GM12891 (cell line): ENCODE results near the gene ARFIP1.

Experiments
- DNase-seq: peaks from one replicate; pipeline ENCODE4 v3.0.0; 2011; ENCODE audit warnings: low spot score; ENCODE audit not compliant: insufficient read length
- FAIRE-seq: peaks from 2 replicates; lab custom pipeline; 2011; peaks lifted over from hg19 to GRCh38; lab: Jason Lieb, UNC
- PAX5 ChIP-seq: IDR thresholded peaks from 2 replicates; pipeline ENCODE4 v1.6.1; 2011; ENCODE audit warnings: low read length, moderate library complexity, mild to moderate bottlenecking; ENCODE audit not compliant: insufficient read depth, severe bottlenecking
- POLR2A ChIP-seq: IDR thresholded peaks from 2 replicates; pipeline ENCODE4 v1.6.1; 2011; ENCODE audit warnings: low read depth, low read length, control low read depth
- POLR2AphosphoS5 ChIP-seq: IDR thresholded peaks from 2 replicates; pipeline ENCODE4 v1.6.1; 2011; ENCODE audit warnings: low read depth, low read length, control low read depth
- POU2F2 ChIP-seq: IDR thresholded peaks from 2 replicates; pipeline ENCODE4 v1.6.1; 2011; ENCODE audit warnings: low read depth, mild to moderate bottlenecking, control low read depth, low read length, moderate library complexity
- SPI1 ChIP-seq: IDR thresholded peaks from 2 replicates; pipeline ENCODE4 v1.6.1; 2011; ENCODE audit warnings: low read depth, low read length, control low read depth
- TAF1 ChIP-seq: IDR thresholded peaks from 2 replicates; pipeline ENCODE4 v1.6.1; 2011; ENCODE audit warnings: low read depth, low read length, control low read depth

The ARFIP1 gene

DNA sequence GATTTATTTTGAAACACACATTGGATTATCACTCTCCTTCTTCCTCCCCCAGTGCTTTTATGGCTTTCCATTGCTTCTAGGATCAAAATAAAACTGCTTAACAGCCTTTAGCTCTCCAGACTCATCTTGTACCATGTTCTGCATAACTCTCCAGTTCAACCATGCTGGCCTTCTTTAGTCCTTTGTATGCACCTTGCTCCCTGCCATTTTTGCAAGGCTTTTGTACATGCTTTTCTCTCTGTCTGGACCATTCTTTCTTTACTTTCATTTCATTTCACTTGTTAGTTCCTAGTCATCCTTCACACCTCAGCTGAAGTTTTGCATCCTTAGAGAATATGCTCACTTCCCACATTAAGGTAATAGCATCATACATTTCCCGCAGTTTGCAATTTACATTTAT lies 6.9 kb downstream of the ARFIP1 start:
- FAIRE-seq (peak; percentile 85), DNase-seq (no peak)
- TF ChIP-seq POU2F2: no peak
- TF ChIP-seq PAX5: no peak

DNA sequence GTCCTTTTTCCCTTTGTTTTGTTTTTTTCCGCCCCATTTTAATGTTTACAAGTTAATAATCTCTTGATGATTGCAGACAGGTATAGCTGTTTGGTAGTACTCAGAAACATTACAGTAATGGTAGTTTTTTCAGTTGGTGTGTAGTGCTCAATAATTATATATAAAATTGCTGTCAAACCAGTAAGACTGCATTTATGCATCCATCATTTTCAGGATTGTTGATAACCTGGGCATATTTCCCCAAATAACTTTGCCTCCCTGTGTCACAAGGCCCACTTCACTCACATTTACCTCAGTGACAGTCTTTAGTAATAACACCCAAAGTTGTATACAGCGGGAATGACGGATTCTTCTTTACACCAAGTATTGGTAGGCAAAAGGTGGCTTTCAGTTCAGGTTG lies 16.1 kb downstream of the ARFIP1 start:
- TF ChIP-seq SPI1: no peak
- TF ChIP-seq TAF1: no peak
- no peak for TF ChIP-seq PAX5
- TF ChIP-seq POLR2A: no peak
- TF ChIP-seq POU2F2: no peak
- no peak for TF ChIP-seq POLR2AphosphoS5
- FAIRE-seq: peak; percentile 40
- DNase-seq: no peak

DNA sequence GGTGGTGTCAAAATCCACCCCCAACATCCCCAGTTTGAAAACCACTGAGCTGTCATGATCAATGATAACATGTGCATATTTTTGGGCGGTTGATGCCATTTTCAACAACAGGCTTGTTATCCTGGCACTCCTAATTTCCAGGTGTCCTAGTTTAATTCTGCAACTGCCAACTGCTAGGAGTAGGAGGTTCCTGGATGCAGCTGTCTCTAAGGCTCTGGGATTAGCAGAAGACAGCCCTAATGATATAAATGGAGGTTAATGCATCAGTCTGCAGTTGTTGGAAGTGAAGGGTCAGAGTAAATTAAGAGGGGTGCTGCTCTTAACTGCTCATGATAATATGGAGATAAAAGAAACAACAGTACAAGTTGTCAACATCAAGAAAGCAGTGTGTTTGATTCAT lies 23.8 kb downstream of the ARFIP1 start:
- TF ChIP-seq TAF1: no peak
- TF ChIP-seq SPI1: no peak
- TF ChIP-seq POU2F2: no peak
- no peak for TF ChIP-seq PAX5
- FAIRE-seq (no peak), DNase-seq (no peak)

DNA sequence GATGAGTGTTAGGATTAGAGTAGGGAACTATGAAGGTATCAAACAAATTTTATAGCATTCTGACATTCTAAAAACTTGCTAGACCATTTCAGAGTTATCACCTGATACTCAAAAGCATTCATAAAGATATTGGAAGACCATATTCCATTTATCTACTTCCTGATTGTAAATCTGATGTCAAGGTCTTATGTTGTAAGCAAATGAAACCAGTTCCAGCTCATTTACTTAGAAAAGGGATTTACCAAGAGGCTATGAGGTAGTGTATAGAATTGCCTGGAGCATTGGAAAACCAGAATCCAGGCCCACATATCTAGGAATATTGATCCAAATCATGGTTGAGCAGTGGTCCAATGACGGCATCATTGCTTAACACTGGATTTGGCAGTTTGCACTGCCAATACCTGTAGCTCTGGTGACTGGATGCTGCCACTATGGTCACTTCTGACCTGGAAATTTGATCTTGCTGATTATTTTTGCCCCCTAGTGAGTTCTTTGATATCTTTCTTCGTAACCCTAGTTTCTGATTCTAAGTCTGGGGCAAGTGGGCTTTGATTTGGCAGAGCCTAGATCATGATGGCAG lies 25.4 kb downstream of the ARFIP1 start:
- no peak for FAIRE-seq
- no peak for DNase-seq
- TF ChIP-seq POLR2AphosphoS5 (no peak), POLR2A (no peak), PAX5 (no peak), SPI1 (no peak), TAF1 (no peak), POU2F2 (no peak)

DNA sequence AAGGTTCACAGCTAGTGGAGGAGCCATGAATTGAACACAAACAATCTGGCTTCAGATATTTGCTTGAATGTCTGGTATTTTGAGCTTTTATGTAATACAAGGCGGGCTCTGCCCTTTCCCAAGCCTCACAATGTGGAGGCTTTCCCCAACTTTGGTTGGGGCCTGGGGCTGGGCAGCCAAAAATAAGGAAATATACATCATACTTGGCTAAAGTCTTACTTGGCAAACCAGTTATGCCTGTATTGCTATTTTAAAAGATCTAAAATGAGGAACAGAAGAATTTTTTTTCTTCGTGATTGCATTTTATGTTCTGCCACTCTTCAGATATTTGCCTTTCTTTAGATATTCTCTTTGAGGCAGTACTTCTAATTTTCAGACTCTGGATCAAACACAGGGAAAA lies 26.1 kb downstream of the ARFIP1 start:
- TF ChIP-seq PAX5: no peak
- TF ChIP-seq SPI1: no peak
- TF ChIP-seq POLR2AphosphoS5: no peak
- TF ChIP-seq POU2F2: no peak
- no peak for TF ChIP-seq TAF1
- no peak for TF ChIP-seq POLR2A
- DNase-seq (no peak), FAIRE-seq (peak; percentile 56)

DNA sequence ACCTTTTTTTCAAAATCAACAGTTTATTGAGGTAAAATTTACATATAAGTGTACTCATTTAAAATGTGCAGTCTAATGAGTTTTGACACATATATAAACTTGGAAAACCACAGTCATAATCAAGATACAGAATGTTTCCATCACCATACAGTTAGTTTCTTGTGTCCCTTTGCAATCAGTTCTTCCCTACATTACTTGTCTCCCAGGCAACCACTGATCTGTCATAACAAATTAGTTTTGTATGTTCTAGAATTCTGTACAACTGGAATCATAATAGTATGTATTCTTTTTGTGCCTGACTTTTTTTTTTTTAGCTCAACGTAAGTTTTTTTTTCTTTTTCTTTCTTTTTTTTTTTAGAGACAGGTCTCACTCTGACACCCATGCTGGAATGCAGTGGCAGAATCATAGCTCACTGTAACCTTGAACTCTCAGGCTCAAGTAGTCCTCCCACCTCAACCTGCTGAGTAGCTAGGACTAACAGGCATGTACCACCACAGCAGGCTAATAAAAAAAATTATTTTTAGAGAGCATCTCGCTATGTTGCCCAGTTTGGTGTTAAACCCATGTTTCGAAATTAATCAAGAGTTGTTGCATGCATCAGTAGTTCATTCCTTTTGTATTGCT lies 26.9 kb downstream of the ARFIP1 start:
- no peak for DNase-seq
- TF ChIP-seq POU2F2 (no peak), SPI1 (no peak), TAF1 (no peak), PAX5 (no peak), POLR2A (no peak), POLR2AphosphoS5 (no peak)
- FAIRE-seq: peak; percentile 77

DNA sequence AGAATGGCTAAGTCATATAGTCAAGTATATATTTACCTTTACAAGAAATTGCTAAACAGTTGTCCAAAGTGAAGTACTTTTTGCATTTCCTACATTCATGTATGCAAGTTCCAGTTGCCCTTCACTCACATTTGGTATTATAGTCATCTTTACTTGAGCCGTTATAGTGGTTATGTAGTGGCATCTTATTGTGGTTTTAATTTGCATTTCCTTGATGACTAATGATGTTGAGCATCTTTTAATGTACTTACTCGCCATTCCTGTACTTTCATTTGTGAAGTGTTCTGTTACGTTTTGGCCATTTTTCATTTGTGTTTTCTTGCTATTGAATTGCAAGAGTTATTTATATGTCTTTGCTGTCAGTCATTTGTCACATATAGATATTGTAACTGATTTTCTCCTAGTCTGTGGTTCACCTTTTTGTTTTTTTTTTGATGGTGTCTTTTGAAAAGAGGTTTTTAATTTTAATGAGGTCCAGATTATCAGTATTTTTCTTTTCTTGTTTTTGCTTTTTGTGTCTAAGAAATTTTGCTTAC lies 27.6 kb downstream of the ARFIP1 start:
- DNase-seq: no peak
- TF ChIP-seq POLR2A (no peak), POLR2AphosphoS5 (no peak), POU2F2 (no peak), SPI1 (no peak), TAF1 (no peak), PAX5 (no peak)
- FAIRE-seq: peak; percentile 48

DNA sequence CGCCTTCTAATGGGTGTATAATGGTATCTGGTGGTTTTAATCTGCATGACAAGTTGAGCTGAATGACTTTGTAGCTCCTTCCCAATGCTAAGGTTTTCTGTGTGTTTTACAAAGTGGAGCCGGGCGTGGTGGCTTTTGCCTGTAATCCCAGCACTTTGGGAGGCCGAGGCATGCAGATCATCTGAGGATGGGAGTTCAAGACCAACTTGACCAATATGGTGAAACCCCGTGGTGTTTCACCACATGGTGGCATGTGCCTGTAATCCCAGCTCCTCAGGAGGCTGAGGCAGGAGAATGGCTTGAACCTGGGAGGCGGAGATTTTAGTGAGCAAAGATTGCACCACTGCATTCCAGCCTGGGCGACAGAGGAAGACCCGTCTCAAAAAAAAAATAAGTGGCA lies 28.9 kb downstream of the ARFIP1 start:
- FAIRE-seq (no peak), DNase-seq (no peak)
- TF ChIP-seq POLR2A (no peak), PAX5 (no peak), POU2F2 (no peak), TAF1 (no peak), SPI1 (no peak), POLR2AphosphoS5 (no peak)

DNA sequence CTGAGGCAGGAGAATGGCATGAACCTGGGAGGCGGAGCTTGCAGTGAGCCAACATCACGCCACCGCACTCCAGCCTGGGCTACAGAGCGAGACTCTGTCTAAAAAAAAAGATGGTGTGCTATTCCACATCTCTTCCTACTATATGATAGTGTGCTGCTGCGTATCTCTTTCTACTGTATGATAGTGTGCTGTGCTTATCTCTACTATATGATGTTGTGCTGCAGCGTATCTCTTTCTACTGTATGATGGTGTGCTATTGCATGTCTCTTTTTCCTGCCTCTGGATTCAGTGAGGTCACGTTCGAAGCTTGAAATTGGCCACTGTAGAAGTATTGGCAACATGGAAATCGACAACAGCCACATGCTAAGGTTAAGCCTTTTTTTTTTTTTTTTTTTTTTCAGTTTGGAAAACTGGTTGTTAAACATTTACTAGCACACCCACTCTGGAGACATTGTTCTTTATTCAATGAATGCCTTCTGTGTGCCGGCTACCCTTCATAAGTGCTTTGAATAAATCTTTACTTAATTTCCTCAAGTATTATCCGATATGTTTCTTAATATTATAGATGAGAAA lies 31.0 kb downstream of the ARFIP1 start:
- DNase-seq (no peak), FAIRE-seq (no peak)
- TF ChIP-seq POLR2AphosphoS5: no peak
- TF ChIP-seq TAF1: no peak
- TF ChIP-seq SPI1: no peak
- TF ChIP-seq PAX5: no peak
- no peak for TF ChIP-seq POLR2A
- no peak for TF ChIP-seq POU2F2

DNA sequence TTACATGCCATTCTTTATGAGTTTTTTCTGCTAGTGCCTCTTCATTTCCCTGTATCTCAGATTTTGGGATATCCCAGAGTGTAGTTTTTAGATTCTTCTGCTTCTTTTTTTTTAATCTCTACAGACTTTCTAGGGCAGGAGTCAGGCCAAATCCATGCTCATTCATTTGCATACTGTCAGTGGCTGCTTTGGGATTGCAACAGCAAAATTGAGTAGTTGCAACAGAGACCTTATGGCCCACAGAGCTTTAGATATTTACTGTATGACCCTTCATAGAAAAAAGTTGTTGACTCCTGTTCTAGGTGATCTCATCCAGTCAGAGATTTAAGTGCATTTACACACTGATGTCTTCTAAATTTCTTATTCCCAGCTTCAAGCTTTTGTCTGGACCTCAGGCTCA lies 35.3 kb downstream of the ARFIP1 start:
- FAIRE-seq (no peak), DNase-seq (no peak)
- no peak for TF ChIP-seq TAF1
- no peak for TF ChIP-seq POLR2AphosphoS5
- TF ChIP-seq POU2F2: no peak
- no peak for TF ChIP-seq POLR2A
- no peak for TF ChIP-seq PAX5
- no peak for TF ChIP-seq SPI1
